Measurements from ENCODE around the gene PIAS4.

Gene PIAS4

DNA sequence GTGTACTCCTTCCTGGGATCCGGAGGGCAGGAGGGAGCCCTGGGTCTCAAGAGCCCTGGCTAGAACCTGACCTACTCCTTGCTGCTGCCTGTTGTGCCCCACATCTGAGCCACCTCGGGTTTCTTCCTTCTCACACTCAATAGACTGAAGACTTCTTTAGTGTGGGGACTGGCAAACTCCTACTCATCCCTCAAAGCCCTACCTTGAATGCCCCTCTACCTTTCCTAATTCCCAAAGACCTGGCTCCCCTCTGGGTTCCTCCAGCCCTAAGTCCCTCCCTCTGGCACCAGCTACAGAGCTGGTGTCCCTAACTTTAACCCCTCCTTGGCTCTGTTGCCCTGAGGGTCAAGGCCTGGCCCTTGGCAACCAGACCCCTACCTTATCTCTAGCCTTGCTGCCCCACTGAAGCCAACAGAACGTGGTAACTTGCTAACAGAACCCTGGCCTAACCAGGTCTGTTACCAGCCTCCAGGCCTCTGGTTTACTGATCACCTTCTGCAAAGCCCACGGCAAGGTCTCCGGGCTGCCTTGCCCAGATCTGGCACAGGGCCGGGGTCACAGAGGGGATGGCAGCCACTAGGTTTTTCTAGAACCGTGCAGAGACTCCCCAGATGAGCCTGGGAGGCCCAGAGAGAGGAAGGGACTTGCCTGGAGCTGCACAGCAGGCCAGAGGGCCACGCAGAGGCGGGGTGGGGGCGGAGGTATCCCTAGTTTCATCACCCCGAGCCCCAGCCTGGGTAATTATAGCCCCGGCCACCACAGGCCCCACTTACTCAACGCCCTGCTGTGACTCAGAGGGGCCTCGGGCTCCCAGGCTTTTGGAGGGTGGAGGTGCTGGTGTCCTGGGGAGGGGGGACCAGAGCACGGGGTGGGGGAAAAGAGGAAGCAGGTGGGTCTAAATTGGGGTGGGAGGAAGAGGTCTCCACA, 43.9 kb downstream of the PIAS4 start:
- H3K9me3 ChIP-seq (ENCODE audit: control insufficient read depth in 5 of 5, low read length in 5 of 5): no peaks in the 10 kb centered on the region
- peak overlapping the region; percentile 89 for H3K27ac ChIP-seq (ENCODE audit: low read depth, low read length)
- peaks cover 0 to 66% (median 41%) of the 10 kb centered on the region in 5 donors for H3K36me3 ChIP-seq (ENCODE audit: control insufficient read depth in 5 of 5, insufficient read depth in 5 of 5, low read length in 5 of 5)
- peaks cover 14 to 33% (median 29%) of the 10 kb centered on the region in 5 donors for H3K4me1 ChIP-seq (ENCODE audit: control insufficient read depth in 5 of 5, insufficient read depth in 5 of 5, low read length in 5 of 5)
- no peak overlapping the region for H3K4me3 ChIP-seq (ENCODE audit: low read depth in 1 of 5, low read length in 5 of 5)
- H3K27me3 ChIP-seq (ENCODE audit: control insufficient read depth in 5 of 5, insufficient read depth in 4 of 5, low read length in 5 of 5): no peaks in the 10 kb centered on the region
- H3K9ac ChIP-seq (ENCODE audit: low read length in 5 of 5): peak overlapping the region in 3 of 5 donors; percentile 6 to 62 (median 26)

DNA sequence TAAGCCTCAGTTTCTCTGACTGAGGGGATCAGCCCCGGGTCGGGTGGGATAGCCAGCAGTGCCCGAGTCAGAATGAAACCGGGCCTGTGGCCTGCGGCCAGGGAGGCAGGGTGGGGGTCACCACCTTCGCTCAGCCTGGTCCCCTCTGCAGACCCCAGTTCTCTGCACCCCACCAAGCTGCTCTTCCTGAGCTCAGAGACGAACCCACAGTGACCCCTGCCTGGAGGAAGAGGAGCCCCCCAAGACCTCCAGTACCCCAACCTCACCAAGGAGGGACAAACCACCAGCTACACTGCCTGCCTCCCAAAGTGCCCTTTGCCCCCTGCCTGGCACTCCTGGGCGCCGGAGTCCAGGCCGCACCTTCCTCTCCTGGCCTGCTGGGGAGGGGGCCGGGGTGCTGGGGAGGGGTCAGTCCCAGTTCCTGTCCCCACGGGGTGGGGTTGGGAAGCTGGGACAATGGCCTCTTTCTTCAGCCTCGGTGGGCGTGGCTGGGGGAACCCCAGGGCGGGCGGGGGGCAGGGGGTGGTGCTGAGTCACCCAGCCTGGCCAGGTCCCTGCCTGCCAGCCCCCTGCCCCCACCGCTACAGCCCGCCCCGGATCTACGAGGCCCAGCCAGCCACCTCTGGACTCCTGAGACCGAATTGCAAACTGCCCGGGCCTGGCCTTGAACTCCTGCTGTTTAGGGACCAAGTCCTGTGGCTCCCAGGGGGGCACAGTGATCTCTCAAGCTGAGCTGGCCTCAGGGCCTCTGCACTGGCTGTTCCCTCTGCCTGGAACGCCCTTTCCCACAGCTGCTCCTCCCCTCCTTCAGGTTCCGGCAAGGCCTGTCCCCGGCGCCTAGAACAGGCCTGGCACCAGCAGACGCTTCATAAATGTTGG, 44.8 kb downstream of the PIAS4 start:
- H3K27me3 ChIP-seq (ENCODE audit: control insufficient read depth in 5 of 5, insufficient read depth in 4 of 5, low read length in 5 of 5): no peaks in the 10 kb centered on the region
- H3K27ac ChIP-seq (ENCODE audit: low read depth, low read length): peak overlapping the region; percentile 89
- peaks cover 14 to 33% (median 29%) of the 10 kb centered on the region in 5 donors for H3K4me1 ChIP-seq (ENCODE audit: control insufficient read depth in 5 of 5, insufficient read depth in 5 of 5, low read length in 5 of 5)
- peak overlapping the region in 3 of 5 donors; percentile 5 to 39 (median 17) for H3K4me3 ChIP-seq (ENCODE audit: low read depth in 1 of 5, low read length in 5 of 5)
- no peaks in the 10 kb centered on the region for H3K9me3 ChIP-seq (ENCODE audit: control insufficient read depth in 5 of 5, low read length in 5 of 5)
- H3K36me3 ChIP-seq (ENCODE audit: control insufficient read depth in 5 of 5, insufficient read depth in 5 of 5, low read length in 5 of 5): peaks cover 0 to 66% (median 43%) of the 10 kb centered on the region in 5 donors
- H3K9ac ChIP-seq (ENCODE audit: low read length in 5 of 5): peak overlapping the region in 4 of 5 donors; percentile 19 to 62 (median 32)

DNA sequence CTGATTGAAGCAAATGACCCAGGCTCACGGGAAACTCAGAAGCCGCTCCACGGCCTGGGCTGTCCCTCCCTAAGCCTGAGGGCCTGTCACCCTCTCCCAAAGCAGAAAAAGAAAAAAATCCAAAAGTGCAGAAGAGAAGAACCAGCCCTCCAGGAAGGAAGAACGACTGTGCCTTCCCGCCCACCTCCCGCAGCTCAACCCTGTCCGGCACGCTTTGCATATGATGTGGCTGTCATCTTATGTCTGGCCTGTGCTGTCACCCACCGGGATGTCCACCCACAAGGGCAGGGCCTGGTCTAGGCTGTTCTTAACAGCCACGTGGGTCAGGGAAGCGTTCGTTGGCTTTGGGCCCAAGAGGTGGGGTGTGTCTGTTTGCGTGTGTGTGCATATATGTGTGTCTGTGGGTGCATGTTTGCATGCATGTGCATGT, 45.5 kb downstream of the PIAS4 start:
- no peaks in the 10 kb centered on the region for H3K27me3 ChIP-seq (ENCODE audit: control insufficient read depth in 5 of 5, insufficient read depth in 4 of 5, low read length in 5 of 5)
- H3K4me1 ChIP-seq (ENCODE audit: control insufficient read depth in 5 of 5, insufficient read depth in 5 of 5, low read length in 5 of 5): peaks cover 14 to 39% (median 35%) of the 10 kb centered on the region in 5 donors
- peaks cover 0 to 63% (median 42%) of the 10 kb centered on the region in 5 donors for H3K36me3 ChIP-seq (ENCODE audit: control insufficient read depth in 5 of 5, insufficient read depth in 5 of 5, low read length in 5 of 5)
- H3K27ac ChIP-seq (ENCODE audit: low read depth, low read length): peak overlapping the region; percentile 89
- peak overlapping the region in 3 of 5 donors; percentile 5 to 39 (median 36) for H3K4me3 ChIP-seq (ENCODE audit: low read depth in 1 of 5, low read length in 5 of 5)
- peak overlapping the region in 2 of 5 donors; percentile 19 to 28 for H3K9ac ChIP-seq (ENCODE audit: low read length in 5 of 5)
- no peaks in the 10 kb centered on the region for H3K9me3 ChIP-seq (ENCODE audit: control insufficient read depth in 5 of 5, low read length in 5 of 5)

DNA sequence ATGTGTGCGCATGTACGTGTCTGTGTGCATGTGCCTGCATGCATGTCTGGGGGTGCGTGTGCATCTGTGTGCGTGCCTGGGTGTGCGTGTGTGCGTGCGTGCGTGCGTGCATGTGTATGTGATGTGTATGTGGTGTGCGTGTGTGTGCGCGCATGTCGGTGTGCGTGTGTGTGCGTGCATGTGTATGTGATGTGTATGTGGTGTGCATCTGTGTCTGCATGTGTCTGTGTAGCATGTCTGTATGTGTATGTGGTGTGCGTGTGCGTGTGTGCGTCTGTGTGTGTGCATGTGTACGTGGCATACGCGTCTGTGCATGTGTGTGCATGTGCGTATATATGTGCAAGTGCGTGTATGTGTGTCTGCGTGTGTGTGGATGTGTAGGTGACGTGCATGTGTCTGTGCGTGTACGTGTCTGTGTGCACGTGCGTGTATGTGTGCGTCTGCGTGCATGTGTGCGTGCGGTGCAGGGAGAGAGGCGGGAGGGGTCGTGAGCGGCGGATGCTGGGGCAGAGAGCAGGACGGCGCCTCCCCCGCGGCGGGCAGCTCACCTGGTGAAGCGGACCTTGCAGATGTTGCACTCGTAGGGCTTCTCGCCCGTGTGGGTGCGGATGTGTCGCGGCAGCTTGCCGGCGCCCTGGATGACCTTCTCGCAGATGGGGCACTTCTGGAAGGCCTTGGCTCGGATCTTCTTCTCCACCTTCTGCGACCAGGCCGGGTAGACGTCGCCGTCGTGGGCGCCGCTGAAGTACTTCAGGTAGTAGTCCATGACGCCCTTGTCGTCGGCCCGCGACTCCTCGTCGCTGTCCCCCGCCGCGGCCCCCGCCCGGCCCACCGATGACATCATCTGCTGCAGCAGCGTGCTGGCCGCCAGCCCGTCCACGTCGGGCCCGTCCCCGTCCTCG, 46.1 kb downstream of the PIAS4 start:
- H3K4me1 ChIP-seq (ENCODE audit: control insufficient read depth in 5 of 5, insufficient read depth in 5 of 5, low read length in 5 of 5): peaks cover 14 to 45% (median 42%) of the 10 kb centered on the region in 5 donors
- H3K27me3 ChIP-seq (ENCODE audit: control insufficient read depth in 5 of 5, insufficient read depth in 4 of 5, low read length in 5 of 5): no peaks in the 10 kb centered on the region
- H3K36me3 ChIP-seq (ENCODE audit: control insufficient read depth in 5 of 5, insufficient read depth in 5 of 5, low read length in 5 of 5): peaks cover 0 to 57% (median 38%) of the 10 kb centered on the region in 5 donors
- H3K9ac ChIP-seq (ENCODE audit: low read length in 5 of 5): no peak overlapping the region
- no peaks in the 10 kb centered on the region for H3K9me3 ChIP-seq (ENCODE audit: control insufficient read depth in 5 of 5, low read length in 5 of 5)
- H3K27ac ChIP-seq (ENCODE audit: low read depth, low read length): peak overlapping the region; percentile 89
- peak overlapping the region in 3 of 5 donors; percentile 5 to 39 (median 36) for H3K4me3 ChIP-seq (ENCODE audit: low read depth in 1 of 5, low read length in 5 of 5)

DNA sequence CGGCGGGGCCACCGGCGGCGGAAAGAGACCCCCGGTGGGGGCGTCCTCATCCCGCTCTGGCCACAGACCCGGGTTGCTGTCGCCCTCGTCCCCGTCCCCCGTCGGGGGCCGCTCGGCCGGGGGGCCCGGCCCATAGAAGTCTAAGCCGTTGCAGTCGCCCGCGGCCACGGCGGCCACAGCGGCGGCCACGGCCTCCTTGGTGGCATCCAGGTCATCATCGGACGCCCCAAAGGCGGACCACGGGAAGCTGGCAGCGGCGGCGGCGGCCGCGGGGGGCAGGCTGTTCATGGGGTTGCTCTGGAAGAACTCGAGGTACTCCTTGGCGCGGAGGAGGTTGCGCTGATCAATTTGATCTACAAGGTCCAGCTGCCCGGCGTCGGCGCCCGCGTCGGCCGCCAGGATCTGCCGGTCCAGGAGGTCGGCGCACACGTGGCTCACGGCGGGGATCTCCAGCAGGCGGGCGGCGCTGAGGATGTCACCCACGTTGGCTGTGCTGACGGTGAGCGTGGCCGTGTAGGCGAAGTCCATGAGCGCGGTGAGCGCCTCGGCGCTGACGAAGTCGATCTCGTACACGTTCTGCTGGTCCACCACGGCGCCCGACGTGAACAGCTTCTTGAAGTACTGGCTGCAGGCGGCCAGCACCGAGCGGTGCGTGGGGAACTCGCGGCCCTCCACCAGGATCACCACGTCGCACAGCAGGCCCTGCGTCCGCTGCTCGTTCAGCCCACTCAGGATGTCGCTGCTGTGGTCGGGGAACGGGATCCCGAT, 47.1 kb downstream of the PIAS4 start:
- peaks cover 0 to 51% (median 36%) of the 10 kb centered on the region in 5 donors for H3K36me3 ChIP-seq (ENCODE audit: control insufficient read depth in 5 of 5, insufficient read depth in 5 of 5, low read length in 5 of 5)
- H3K4me1 ChIP-seq (ENCODE audit: control insufficient read depth in 5 of 5, insufficient read depth in 5 of 5, low read length in 5 of 5): peaks cover 14 to 52% (median 51%) of the 10 kb centered on the region in 5 donors

DNA sequence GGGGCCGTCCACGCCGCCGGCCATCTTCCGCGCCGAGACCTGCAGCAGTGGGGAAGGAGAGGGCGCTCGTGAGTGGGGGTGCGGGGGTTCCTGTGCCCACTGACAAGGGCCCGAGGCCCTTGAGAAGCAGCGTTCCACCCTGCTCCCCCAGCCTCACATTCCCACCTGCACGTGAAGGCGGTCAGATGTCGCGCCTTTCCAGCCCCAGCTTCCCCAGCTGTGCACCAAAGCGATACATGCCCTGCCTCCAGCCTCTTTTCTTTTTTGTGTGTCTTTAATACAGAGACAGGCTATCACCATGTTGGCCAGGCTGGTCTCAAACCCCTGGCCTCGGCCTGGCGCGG, 47.6 kb downstream of the PIAS4 start:
- Histone ChIP-seq H3K4me3 (ENCODE audit: low read depth in 1 of 5, low read length in 5 of 5) (no peak overlapping the region), H3K36me3 (ENCODE audit: control insufficient read depth in 5 of 5, insufficient read depth in 5 of 5, low read length in 5 of 5) (peaks cover 0 to 47% (median 33%) of the 10 kb centered on the region in 5 donors), H3K9me3 (ENCODE audit: control insufficient read depth in 5 of 5, low read length in 5 of 5) (no peaks in the 10 kb centered on the region), H3K4me1 (ENCODE audit: control insufficient read depth in 5 of 5, insufficient read depth in 5 of 5, low read length in 5 of 5) (peaks cover 14 to 58% (median 55%) of the 10 kb centered on the region in 5 donors), H3K27me3 (ENCODE audit: control insufficient read depth in 5 of 5, insufficient read depth in 4 of 5, low read length in 5 of 5) (no peaks in the 10 kb centered on the region), H3K9ac (ENCODE audit: low read length in 5 of 5) (no peak overlapping the region), H3K27ac (ENCODE audit: low read depth, low read length) (no peak overlapping the region)

More for the DNA sequence above, 47.1 kb downstream of the PIAS4 start:
- Histone ChIP-seq H3K27me3 (ENCODE audit: control insufficient read depth in 5 of 5, insufficient read depth in 4 of 5, low read length in 5 of 5) (no peaks in the 10 kb centered on the region), H3K4me3 (ENCODE audit: low read depth in 1 of 5, low read length in 5 of 5) (no peak overlapping the region), H3K9ac (ENCODE audit: low read length in 5 of 5) (no peak overlapping the region), H3K9me3 (ENCODE audit: control insufficient read depth in 5 of 5, low read length in 5 of 5) (no peaks in the 10 kb centered on the region), H3K27ac (ENCODE audit: low read depth, low read length) (no peak overlapping the region)

DNA sequence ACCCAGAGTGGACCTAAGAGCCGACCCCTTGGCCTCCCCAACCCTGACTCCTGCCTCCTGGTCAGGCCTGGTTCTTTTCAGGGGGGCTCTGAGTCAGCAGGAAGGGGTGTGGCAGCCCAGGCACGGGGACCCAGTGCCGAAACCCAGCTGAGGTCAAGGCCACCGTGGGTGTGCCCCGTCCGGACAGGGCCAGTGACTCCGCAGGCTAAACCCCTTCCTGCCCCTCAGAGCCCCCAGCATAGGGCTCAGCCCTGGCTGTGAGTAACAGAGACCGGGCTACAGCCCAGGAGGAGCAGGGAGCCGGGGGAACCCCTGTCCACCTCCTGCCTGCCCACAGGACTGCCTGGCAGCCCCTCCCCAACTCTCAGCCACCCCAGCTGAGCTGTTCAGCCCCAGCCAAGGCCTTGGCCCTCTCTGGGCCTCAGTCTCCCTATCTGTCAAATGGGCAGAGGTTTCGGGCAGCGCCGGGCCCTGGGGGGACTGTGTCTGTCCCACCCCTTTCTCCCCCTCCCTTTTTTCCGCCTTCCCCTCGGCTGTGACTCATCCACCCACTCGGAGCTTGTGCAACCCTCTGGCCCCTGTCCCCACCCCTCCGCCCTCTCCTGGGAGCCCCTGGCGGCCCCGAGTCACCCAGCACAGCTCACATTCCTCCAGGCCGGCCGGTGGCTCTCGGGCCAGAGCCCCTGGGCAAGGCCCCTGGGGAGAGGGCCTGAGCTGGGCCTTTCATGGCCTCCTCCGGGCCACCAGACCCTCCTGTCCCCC, 50.6 kb downstream of the PIAS4 start:
- Histone ChIP-seq H3K27ac (ENCODE audit: low read depth, low read length) (peak overlapping the region; percentile 98), H3K36me3 (ENCODE audit: control insufficient read depth in 5 of 5, insufficient read depth in 5 of 5, low read length in 5 of 5) (peaks cover 0 to 33% (median 20%) of the 10 kb centered on the region in 5 donors), H3K9me3 (ENCODE audit: control insufficient read depth in 5 of 5, low read length in 5 of 5) (no peaks in the 10 kb centered on the region), H3K9ac (ENCODE audit: low read length in 5 of 5) (peak overlapping the region; percentile 38 to 90 (median 88)), H3K27me3 (ENCODE audit: control insufficient read depth in 5 of 5, insufficient read depth in 4 of 5, low read length in 5 of 5) (no peaks in the 10 kb centered on the region), H3K4me3 (ENCODE audit: low read depth in 1 of 5, low read length in 5 of 5) (peak overlapping the region in 3 of 5 donors; percentile 26 to 45 (median 40)), H3K4me1 (ENCODE audit: control insufficient read depth in 5 of 5, insufficient read depth in 5 of 5, low read length in 5 of 5) (peaks cover 22 to 76% (median 70%) of the 10 kb centered on the region in 5 donors)

DNA sequence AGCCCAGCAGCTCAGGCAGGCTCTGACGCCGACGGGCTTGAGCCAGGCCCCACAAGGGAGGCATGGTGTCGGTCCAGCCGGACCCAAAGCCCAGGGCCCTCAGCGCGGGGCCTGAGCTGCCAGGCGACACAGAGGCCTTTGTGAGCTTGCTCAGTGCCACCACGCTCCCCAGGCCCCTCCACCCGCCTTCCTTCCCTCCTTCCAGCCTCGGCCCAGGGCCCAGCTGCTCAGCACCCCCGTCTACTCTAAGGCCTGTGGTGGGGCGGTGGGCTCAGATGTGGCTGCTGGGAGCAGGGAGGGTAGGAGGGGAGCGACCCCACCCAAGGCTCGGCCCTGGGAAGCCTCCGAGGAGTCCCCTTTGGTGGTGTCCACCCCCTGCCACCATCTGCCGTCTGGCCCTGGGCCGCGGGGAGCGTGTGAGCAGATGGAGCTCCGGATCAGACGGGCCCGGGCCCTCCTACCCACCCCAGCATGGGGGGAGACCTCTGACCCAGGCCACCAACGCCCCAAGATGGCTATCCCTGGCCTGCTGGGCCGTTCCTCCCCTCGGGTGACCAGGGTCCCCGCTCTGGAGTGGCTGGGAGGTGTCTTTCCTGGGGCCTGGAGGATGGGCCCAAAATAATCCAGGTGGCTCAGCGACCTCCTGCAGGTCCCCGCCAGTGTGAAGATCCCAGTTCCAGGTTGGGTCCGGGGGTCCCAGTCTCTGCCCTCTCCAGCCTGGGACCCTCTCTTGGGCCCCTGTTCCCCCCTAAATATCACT, 51.3 kb downstream of the PIAS4 start:
- peaks cover 0 to 27% (median 15%) of the 10 kb centered on the region in 5 donors for H3K36me3 ChIP-seq (ENCODE audit: control insufficient read depth in 5 of 5, insufficient read depth in 5 of 5, low read length in 5 of 5)
- H3K27ac ChIP-seq (ENCODE audit: low read depth, low read length): peak overlapping the region; percentile 98
- H3K4me3 ChIP-seq (ENCODE audit: low read depth in 1 of 5, low read length in 5 of 5): peak overlapping the region in 4 of 5 donors; percentile 26 to 45 (median 36)
- peak overlapping the region; percentile 73 to 90 (median 88) for H3K9ac ChIP-seq (ENCODE audit: low read length in 5 of 5)
- H3K9me3 ChIP-seq (ENCODE audit: control insufficient read depth in 5 of 5, low read length in 5 of 5): no peaks in the 10 kb centered on the region
- H3K27me3 ChIP-seq (ENCODE audit: control insufficient read depth in 5 of 5, insufficient read depth in 4 of 5, low read length in 5 of 5): no peaks in the 10 kb centered on the region
- peaks cover 17 to 76% (median 70%) of the 10 kb centered on the region in 5 donors for H3K4me1 ChIP-seq (ENCODE audit: control insufficient read depth in 5 of 5, insufficient read depth in 5 of 5, low read length in 5 of 5)
